ENCODE measurements around the gene SNTG2.

DNA sequence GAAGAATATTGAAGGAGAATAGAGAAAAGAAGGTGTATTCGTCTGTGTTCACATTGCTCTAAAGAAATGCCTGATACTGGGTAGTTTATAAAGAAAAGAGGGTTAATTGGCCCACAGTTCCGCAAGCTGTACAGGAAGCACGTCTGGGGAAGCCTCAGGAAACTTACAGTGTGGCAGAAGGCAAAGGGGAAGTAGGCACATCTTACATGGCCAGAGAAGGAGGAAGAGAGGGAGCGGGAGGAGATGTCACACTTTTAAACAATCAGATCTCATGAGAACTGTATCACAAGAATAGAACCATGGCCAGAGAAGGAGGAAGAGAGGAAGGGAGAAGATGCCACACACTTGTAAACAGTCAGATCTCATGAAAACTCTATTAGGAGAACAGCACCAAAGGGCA is 303.0 kb downstream of the SNTG2 start:
- TF ChIP-seq POLR2A (IDR thresholded peaks at IDR 0.05; ENCODE audit: low read depth, low read length) (no peak), POLR2AphosphoS5 (IDR thresholded peaks at IDR 0.05; ENCODE audit: low read depth, low read length) (no peak), TAF1 (IDR thresholded peaks at IDR 0.05; ENCODE audit: borderline replicate concordance, low read depth, low read length) (no peak)
